MG63 (cell line): ENCODE results near the gene TMEM87A. TPM values are rescaled to one million over a fixed set of nuclear protein-coding genes. Genes with fewer than 3 reads are reported as not detected.
A peak's percentile ranks its signal among the peaks of the same experiment; 100 is the strongest.
"Not testable (repeated sequence)": the region's sequence is repeated elsewhere in the genome, so short reads cannot be mapped to it uniquely, and the experiment has no call there.

ENCODE experiments used
- DNase-seq: peaks from one replicate; pipeline ENCODE4 v3.0.0-alpha.2; 2020
- H3K27me3 ChIP-seq: fragments of 250-450 bp; sonication (Bioruptor Pico); 2 replicates; pipeline ENCODE4 v1.5.1; 2020; ENCODE audit warnings: mild to moderate bottlenecking, moderate library complexity
- H3K36me3 ChIP-seq: fragments of 250-450 bp; sonication (Bioruptor Pico); 2 replicates; pipeline ENCODE4 v1.5.1; 2020; ENCODE audit warnings: mild to moderate bottlenecking, moderate library complexity
- H3K4me3 ChIP-seq: fragments of 250-450 bp; sonication (Bioruptor Pico); 2 replicates; pipeline ENCODE4 v1.5.1; 2020; ENCODE audit warnings: mild to moderate bottlenecking, moderate library complexity
- H3K9me3 ChIP-seq: fragments of 250-450 bp; sonication (Bioruptor Pico); 2 replicates; pipeline ENCODE4 v1.5.1; 2020; ENCODE audit warnings: mild to moderate bottlenecking, moderate library complexity
- total RNA-seq: library from RNA; depleted of rRNA; stranded (reverse); fragments of >200 nt; shearing (Covaris generic); gene quantifications from 2 replicates; pipeline ENCODE4 v1.2.3, GENCODE V29; 2014; ENCODE audit warnings: low replicate concordance

Gene TMEM87A
- total RNA-seq, 1 experiment from 2014 or later = 35.9 TPM

GRCh38 chr15:42279234-42279723, 6.0 kb upstream of the TMEM87A start:
- Histone ChIP-seq H3K4me3 (no peak overlapping the region), H3K9me3 (no peaks in the 10 kb centered on the region)
- DNase-seq = no peak

GRCh38 chr15:42276762-42277161, 3.5 kb upstream of the TMEM87A start:
- no peak for DNase-seq
- no peaks in the 10 kb centered on the region for H3K27me3 ChIP-seq
- no peak overlapping the region for H3K4me3 ChIP-seq
- no peaks in the 10 kb centered on the region for H3K9me3 ChIP-seq
- no peaks in the 10 kb centered on the region; the same call in none of the 2 replicates for H3K36me3 ChIP-seq

More at GRCh38 chr15:42279234-42279723, 6.0 kb upstream of the TMEM87A start:
- Histone ChIP-seq H3K36me3 (no peaks in the 10 kb centered on the region; the same call in none of the 2 replicates), H3K27me3 (no peaks in the 10 kb centered on the region)

GRCh38 chr15:42275780-42276391, 2.7 kb upstream of the TMEM87A start:
- Histone ChIP-seq H3K4me3 (peak overlapping the region; percentile 99), H3K36me3 (peaks cover 7% of the 10 kb centered on the region)
- DNase-seq = no peak

GRCh38 chr15:42274702-42274989, 1.4 kb upstream of the TMEM87A start:
- Histone ChIP-seq H3K4me3 (peak overlapping the region; percentile 99), H3K36me3 (peaks cover 11% of the 10 kb centered on the region), H3K27me3 (no peaks in the 10 kb centered on the region), H3K9me3 (no peaks in the 10 kb centered on the region)
- no peak for DNase-seq

More at GRCh38 chr15:42275780-42276391, 2.7 kb upstream of the TMEM87A start:
- no peaks in the 10 kb centered on the region for H3K9me3 ChIP-seq
- H3K27me3 ChIP-seq = no peaks in the 10 kb centered on the region

GRCh38 chr15:42273900-42274701, 868 bp upstream of the TMEM87A start:
- H3K36me3 ChIP-seq = peaks cover 11% of the 10 kb centered on the region
- peak overlapping the region; percentile 99 for H3K4me3 ChIP-seq
- peak; percentile 51 for DNase-seq
- no peaks in the 10 kb centered on the region for H3K27me3 ChIP-seq
- no peaks in the 10 kb centered on the region for H3K9me3 ChIP-seq

GRCh38 chr15:42270996-42271395, 2.2 kb downstream of the TMEM87A start:
- no peak for DNase-seq
- H3K36me3 ChIP-seq = peaks cover 40% of the 10 kb centered on the region

GRCh38 chr15:42270551-42270950, 2.7 kb downstream of the TMEM87A start:
- Histone ChIP-seq H3K4me3 (no peak overlapping the region; the same call in 1 of the 2 replicates), H3K27me3 (no peaks in the 10 kb centered on the region), H3K9me3 (no peaks in the 10 kb centered on the region), H3K36me3 (peaks cover 44% of the 10 kb centered on the region)
- DNase-seq = no peak

More at GRCh38 chr15:42270996-42271395, 2.2 kb downstream of the TMEM87A start:
- peak overlapping the region; percentile 99; the same call in 1 of the 2 replicates for H3K4me3 ChIP-seq
- H3K27me3 ChIP-seq = no peaks in the 10 kb centered on the region
- no peaks in the 10 kb centered on the region for H3K9me3 ChIP-seq

- Histone ChIP-seq H3K9me3 (no peaks in the 10 kb centered on the region), H3K27me3 (no peaks in the 10 kb centered on the region), H3K36me3 (peaks cover 74% of the 10 kb centered on the region), H3K4me3 (no peak overlapping the region)
- DNase-seq = no peak
Measured at GRCh38 chr15:42267286-42267685, 5.9 kb downstream of the TMEM87A start.

- Histone ChIP-seq H3K4me3 (no peak overlapping the region), H3K36me3 (peaks cover 87% of the 10 kb centered on the region)
- DNase-seq = no peak
Measured at GRCh38 chr15:42264795-42265194, 8.4 kb downstream of the TMEM87A start.

GRCh38 chr15:42253300-42253699, 19.9 kb downstream of the TMEM87A start:
- no peak for DNase-seq
- peaks cover 62% of the 10 kb centered on the region for H3K36me3 ChIP-seq
- no peak overlapping the region for H3K4me3 ChIP-seq
- no peaks in the 10 kb centered on the region for H3K27me3 ChIP-seq
- peaks cover 15% of the 10 kb centered on the region for H3K9me3 ChIP-seq

More at GRCh38 chr15:42264795-42265194, 8.4 kb downstream of the TMEM87A start:
- no peaks in the 10 kb centered on the region for H3K9me3 ChIP-seq
- H3K27me3 ChIP-seq = no peaks in the 10 kb centered on the region

- no peaks in the 10 kb centered on the region for H3K9me3 ChIP-seq
- no peak overlapping the region for H3K4me3 ChIP-seq
- H3K36me3 ChIP-seq = peaks cover 29% of the 10 kb centered on the region
- H3K27me3 ChIP-seq = no peaks in the 10 kb centered on the region
- DNase-seq = no peak
Measured at GRCh38 chr15:42240823-42241222, 32.4 kb downstream of the TMEM87A start.

- no peak overlapping the region for H3K4me3 ChIP-seq
- no peaks in the 10 kb centered on the region for H3K27me3 ChIP-seq
- H3K9me3 ChIP-seq = no peaks in the 10 kb centered on the region
- peaks cover 34% of the 10 kb centered on the region for H3K36me3 ChIP-seq
- no peak for DNase-seq
Measured at GRCh38 chr15:42239528-42240182, 33.6 kb downstream of the TMEM87A start.

GRCh38 chr15:42233107-42233506, 40.1 kb downstream of the TMEM87A start:
- Histone ChIP-seq H3K27me3 (no peaks in the 10 kb centered on the region), H3K36me3 (peaks cover 64% of the 10 kb centered on the region)

GRCh38 chr15:42232606-42233005, 40.6 kb downstream of the TMEM87A start:
- no peaks in the 10 kb centered on the region for H3K27me3 ChIP-seq
- no peaks in the 10 kb centered on the region for H3K9me3 ChIP-seq
- H3K36me3 ChIP-seq = peaks cover 67% of the 10 kb centered on the region
- H3K4me3 ChIP-seq = no peak overlapping the region
- DNase-seq = no peak

More at GRCh38 chr15:42233107-42233506, 40.1 kb downstream of the TMEM87A start:
- H3K4me3 ChIP-seq = no peak overlapping the region
- H3K9me3 ChIP-seq = no peaks in the 10 kb centered on the region
- DNase-seq = no peak

GRCh38 chr15:42231088-42231487, 42.1 kb downstream of the TMEM87A start:
- no peak overlapping the region for H3K4me3 ChIP-seq
- no peaks in the 10 kb centered on the region for H3K9me3 ChIP-seq
- H3K27me3 ChIP-seq = no peaks in the 10 kb centered on the region
- peaks cover 74% of the 10 kb centered on the region for H3K36me3 ChIP-seq
- DNase-seq = no peak

GRCh38 chr15:42228981-42229380, 44.3 kb downstream of the TMEM87A start:
- H3K36me3 ChIP-seq = peaks cover 76% of the 10 kb centered on the region
- not testable (repeated sequence) for DNase-seq, H3K4me3 ChIP-seq, H3K9me3 ChIP-seq, H3K27me3 ChIP-seq

- H3K27me3 ChIP-seq = no peaks in the 10 kb centered on the region
- no peak for DNase-seq
- H3K9me3 ChIP-seq = no peaks in the 10 kb centered on the region
- H3K4me3 ChIP-seq = no peak overlapping the region
- H3K36me3 ChIP-seq = peaks cover 71% of the 10 kb centered on the region
Measured at GRCh38 chr15:42228036-42228435, 45.2 kb downstream of the TMEM87A start.
